Chondrocyte (in vitro differentiated cells): ENCODE measurements around the gene NDE1. TPM values are rescaled to one million over a fixed set of nuclear protein-coding genes. Genes with fewer than 3 reads are reported as not detected.

Experiments used
- DNase-seq: peaks from one replicate; pipeline ENCODE4 v3.0.0; 2021; ENCODE audit warnings: mixed read lengths, low spot score
- H3K27ac Mint-ChIP-seq: one replicate; pipeline ENCODE4 v1.8.0; 2021; ENCODE audit warnings: mild to moderate bottlenecking, moderate library complexity, mixed read lengths; ENCODE audit not compliant: unreplicated experiment
- H3K27me3 Mint-ChIP-seq: 2 replicates; pipeline ENCODE4 v1.8.0; 2021; ENCODE audit warnings: low read depth, mixed read lengths
- H3K36me3 Mint-ChIP-seq: 2 replicates; pipeline ENCODE4 v1.8.0; 2021; ENCODE audit warnings: low read depth, mixed read lengths
- H3K4me1 Mint-ChIP-seq: 2 replicates; pipeline ENCODE4 v1.8.0; 2021; ENCODE audit warnings: low read depth, mild to moderate bottlenecking, mixed read lengths
- H3K4me3 Mint-ChIP-seq: one replicate; pipeline ENCODE4 v1.8.0; 2021; ENCODE audit warnings: mild to moderate bottlenecking, moderate library complexity, mixed read lengths; ENCODE audit not compliant: unreplicated experiment
- H3K9me3 Mint-ChIP-seq: 2 replicates; pipeline ENCODE4 v1.8.0; 2021; ENCODE audit warnings: low read depth, mixed read lengths
- total RNA-seq: library from RNA; stranded (reverse); gene quantifications from 3 replicates; pipeline ENCODE4 v1.2.1, GENCODE V29; 2021
- TF ChIP-seq, protein P1 (sequence below): fragments of 200-600 bp; sonication (generic); IDR thresholded peaks from 2 replicates; pipeline ENCODE4 v1.5.0; 2021; ENCODE audit warnings: antibody characterized with exemption, mild to moderate bottlenecking, moderate library complexity

Gene NDE1
- total RNA-seq, 1 donor from 2014 or later: 32.3 TPM

DNA sequence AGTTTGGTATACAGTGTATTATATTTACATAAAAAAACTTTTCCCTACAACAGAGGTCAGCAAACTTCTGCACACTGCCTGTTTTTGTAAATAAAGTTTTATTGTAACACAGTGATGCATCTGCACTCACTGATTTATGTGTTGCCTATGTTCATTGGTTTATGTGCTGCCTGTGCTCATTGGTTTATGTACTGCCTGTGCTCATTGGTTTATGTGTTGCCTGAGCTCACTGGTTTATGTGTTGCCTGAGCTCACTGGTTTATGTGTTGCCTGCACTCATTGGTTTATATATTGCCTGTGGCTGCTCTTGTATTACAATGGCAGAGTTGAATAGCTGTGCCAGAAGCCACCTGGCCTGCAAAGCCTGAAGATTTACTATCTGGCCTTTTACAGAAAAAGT lies 125.2 kb downstream of the NDE1 start:
- Mint-ChIP-seq H3K36me3 (peaks cover 8% of the 10 kb centered on the region), H3K27ac (no peak overlapping the region), H3K9me3 (no peaks in the 10 kb centered on the region), H3K4me1 (peaks cover 11% of the 10 kb centered on the region), H3K4me3 (no peak overlapping the region), H3K27me3 (peaks cover 9% of the 10 kb centered on the region)
- DNase-seq: no peak
- TF ChIP-seq, protein P1, sequence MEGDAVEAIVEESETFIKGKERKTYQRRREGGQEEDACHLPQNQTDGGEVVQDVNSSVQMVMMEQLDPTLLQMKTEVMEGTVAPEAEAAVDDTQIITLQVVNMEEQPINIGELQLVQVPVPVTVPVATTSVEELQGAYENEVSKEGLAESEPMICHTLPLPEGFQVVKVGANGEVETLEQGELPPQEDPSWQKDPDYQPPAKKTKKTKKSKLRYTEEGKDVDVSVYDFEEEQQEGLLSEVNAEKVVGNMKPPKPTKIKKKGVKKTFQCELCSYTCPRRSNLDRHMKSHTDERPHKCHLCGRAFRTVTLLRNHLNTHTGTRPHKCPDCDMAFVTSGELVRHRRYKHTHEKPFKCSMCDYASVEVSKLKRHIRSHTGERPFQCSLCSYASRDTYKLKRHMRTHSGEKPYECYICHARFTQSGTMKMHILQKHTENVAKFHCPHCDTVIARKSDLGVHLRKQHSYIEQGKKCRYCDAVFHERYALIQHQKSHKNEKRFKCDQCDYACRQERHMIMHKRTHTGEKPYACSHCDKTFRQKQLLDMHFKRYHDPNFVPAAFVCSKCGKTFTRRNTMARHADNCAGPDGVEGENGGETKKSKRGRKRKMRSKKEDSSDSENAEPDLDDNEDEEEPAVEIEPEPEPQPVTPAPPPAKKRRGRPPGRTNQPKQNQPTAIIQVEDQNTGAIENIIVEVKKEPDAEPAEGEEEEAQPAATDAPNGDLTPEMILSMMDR: no peak

DNA sequence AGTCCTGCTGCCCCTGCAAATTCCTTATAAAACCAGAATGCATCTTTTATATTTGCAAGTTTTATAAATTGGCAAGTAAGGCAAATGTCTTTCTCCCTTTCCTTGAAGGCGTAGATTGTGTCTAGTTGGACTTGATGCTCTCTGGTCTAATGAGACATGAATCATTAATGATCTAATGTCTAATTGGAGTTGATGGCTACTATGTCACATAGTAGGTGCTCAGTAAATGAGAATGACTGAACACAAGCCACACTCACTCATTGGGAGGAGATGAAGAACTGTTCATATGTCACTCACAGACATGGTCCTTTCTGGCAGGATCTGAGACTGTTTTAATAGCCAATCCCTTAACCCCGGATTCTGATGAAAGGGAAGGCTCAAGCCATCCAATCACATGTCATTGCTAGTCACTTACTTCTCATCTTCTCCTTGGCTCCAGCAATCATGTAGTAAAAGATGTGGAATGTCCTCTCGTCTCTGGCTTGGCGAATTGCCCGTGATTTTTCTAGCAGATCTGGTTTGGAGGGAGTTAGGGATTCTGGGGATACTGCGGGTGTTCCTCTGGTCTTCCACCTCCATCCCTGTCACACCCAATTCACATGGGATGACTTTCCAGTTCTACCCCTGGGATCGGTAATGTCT lies 125.7 kb downstream of the NDE1 start:
- no peak for DNase-seq
- Mint-ChIP-seq H3K27me3 (peaks cover 7% of the 10 kb centered on the region), H3K27ac (no peak overlapping the region)

More for the DNA sequence above, 125.7 kb downstream of the NDE1 start:
- TF ChIP-seq, protein P1: no peak
- H3K9me3 Mint-ChIP-seq: no peaks in the 10 kb centered on the region
- peaks cover 6% of the 10 kb centered on the region for H3K4me1 Mint-ChIP-seq
- H3K36me3 Mint-ChIP-seq: peaks cover 6% of the 10 kb centered on the region
- no peak overlapping the region for H3K4me3 Mint-ChIP-seq

Other genes with a start within 250 kb of the NDE1 start
- gene BMERB1, start 215.7 kb upstream of the NDE1 start, total RNA-seq: 29.9 to 37.8 TPM (median 35.9 TPM) in 3 replicates
- gene MARF1, start 7.1 kb upstream of the NDE1 start, total RNA-seq: 50.8 to 61.5 TPM (median 54.4 TPM) in 3 replicates
- 4.8 to 58.3 TPM (median 57.8 TPM) in 3 replicates for gene MYH11, start 206.8 kb downstream of the NDE1 start, total RNA-seq
- gene CEP20, start 238.4 kb downstream of the NDE1 start, total RNA-seq: 16.4 to 25.5 TPM (median 19.7 TPM) in 3 replicates